ENCODE measurements around the gene NAALADL2.

DNA sequence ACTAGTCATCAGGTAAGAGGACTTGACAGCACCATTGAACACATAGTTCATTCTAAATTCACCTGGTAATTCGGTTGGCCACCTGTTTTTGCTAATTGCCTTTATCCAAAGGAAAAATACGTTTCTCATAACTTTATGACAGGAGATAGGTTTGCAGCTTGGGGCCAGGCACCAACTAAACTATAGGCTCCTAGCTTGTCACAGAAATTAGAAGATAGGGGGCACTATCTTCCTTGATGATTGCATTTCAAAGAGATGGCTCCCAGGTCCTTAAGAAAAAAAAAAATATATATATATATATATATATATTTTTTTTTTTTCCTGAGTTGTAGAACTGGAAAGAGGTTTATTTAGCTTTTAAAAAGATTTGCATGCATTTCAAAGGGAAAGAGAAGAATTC, 563.6 kb downstream of the NAALADL2 start:
- TF ChIP-seq CTCF (IDR thresholded peaks at IDR 0.05), result no peak
- TF ChIP-seq POLR2A (IDR thresholded peaks at IDR 0.05), result no peak
